ENCODE results near the gene RPRML. TPM values are rescaled to one million over a fixed set of nuclear protein-coding genes. Genes with fewer than 3 reads are reported as not detected.

RPRML gene
- total RNA-seq, 1 experiment from 2014 or later = 1.3 TPM

DNA sequence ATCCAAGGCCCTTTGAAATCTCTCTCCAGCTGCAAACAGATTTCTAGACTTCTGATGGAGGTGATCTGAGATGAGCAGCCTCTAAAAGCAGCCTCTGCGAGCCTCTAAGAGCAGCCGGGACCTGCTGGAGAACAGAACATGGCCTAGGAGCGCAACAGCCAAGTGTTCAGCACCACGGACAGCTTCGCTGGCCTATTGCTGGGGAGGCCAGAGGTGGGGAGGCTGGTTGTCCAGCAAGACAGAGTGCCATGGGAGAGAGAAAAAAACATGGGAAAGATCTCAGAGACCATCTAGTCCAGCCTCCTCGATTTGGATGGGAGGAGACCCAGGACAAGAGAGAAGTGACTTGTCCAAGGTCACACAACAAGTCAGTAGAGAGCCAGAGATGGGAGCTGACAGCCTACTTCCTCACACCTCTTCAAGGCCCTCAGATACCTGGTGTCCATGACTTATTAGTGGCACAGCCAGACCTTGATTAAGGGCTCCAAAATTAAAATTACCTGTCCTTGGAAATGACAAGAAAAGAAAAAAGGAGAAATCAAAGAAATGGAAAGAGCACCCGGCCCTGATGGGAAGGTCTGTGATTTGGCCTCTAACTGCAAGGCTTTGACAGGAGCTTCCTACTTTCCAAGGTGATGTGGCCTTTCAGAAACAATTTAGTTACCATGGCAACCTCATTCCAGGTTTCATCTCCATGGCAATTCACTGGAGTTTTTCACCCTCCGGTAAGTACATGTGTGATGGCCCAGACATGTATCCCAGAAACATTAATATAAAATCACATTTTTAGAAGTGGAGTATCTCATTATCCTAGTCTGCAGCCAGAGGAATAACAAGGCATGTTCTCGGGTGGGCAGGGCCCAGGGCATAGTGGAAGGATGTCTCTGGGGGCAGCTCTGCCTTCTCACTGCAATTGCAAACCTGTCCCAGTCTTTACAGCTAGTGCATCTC lies 14.5 kb downstream of the RPRML start:
- H2BK5ac ChIP-seq (ENCODE audit: insufficient read length, low read length) = no peak overlapping the region
- H4K20me1 ChIP-seq (ENCODE audit: control insufficient read depth, insufficient read depth, insufficient read length) = no peaks in the 10 kb centered on the region
- H3K27me3 ChIP-seq (ENCODE audit: insufficient read depth, low read length) = no peaks in the 10 kb centered on the region; the same call in 1 of the 2 replicates
- no peak overlapping the region for H3K4me2 ChIP-seq (ENCODE audit: insufficient read depth, insufficient read length, low read length)
- H3K4me1 Mint-ChIP-seq = no peaks in the 10 kb centered on the region
- peaks cover 0 to 4% (median 3%) of the 10 kb centered on the region in 3 experiments; a peak in 2 of 7 replicates for H3K36me3 Mint-ChIP-seq (ENCODE audit: insufficient read depth in 1 of 3, low read depth in 3 of 3)
- no peak overlapping the region for H2AK5ac ChIP-seq (ENCODE audit: insufficient read length, low read length)
- TF ChIP-seq, protein P1, sequence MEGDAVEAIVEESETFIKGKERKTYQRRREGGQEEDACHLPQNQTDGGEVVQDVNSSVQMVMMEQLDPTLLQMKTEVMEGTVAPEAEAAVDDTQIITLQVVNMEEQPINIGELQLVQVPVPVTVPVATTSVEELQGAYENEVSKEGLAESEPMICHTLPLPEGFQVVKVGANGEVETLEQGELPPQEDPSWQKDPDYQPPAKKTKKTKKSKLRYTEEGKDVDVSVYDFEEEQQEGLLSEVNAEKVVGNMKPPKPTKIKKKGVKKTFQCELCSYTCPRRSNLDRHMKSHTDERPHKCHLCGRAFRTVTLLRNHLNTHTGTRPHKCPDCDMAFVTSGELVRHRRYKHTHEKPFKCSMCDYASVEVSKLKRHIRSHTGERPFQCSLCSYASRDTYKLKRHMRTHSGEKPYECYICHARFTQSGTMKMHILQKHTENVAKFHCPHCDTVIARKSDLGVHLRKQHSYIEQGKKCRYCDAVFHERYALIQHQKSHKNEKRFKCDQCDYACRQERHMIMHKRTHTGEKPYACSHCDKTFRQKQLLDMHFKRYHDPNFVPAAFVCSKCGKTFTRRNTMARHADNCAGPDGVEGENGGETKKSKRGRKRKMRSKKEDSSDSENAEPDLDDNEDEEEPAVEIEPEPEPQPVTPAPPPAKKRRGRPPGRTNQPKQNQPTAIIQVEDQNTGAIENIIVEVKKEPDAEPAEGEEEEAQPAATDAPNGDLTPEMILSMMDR (conservative IDR thresholded peaks at IDR 0.05) = no peak
- H3K9me3 ChIP-seq (ENCODE audit: control insufficient read depth, low read depth, low read length) = no peaks in the 10 kb centered on the region
- H2AFZ ChIP-seq (ENCODE audit: low read length) = no peak overlapping the region
- no peak overlapping the region for H3K27ac ChIP-seq (ENCODE audit: insufficient read length, low read depth, low read length)
- no peak overlapping the region for H3K23ac ChIP-seq (ENCODE audit: insufficient read length, low read depth, low read length)
- peaks cover 60% of the 10 kb centered on the region for H3K27me3 Mint-ChIP-seq (ENCODE audit: low read depth)
- H3K14ac ChIP-seq (ENCODE audit: insufficient read depth, low read length) = no peak overlapping the region
- H4K91ac ChIP-seq (ENCODE audit: insufficient read length, low read depth, low read length) = no peak overlapping the region
- H3K9ac ChIP-seq (ENCODE audit: extremely low read depth, insufficient read length, low read length) = no peak overlapping the region
- no peak overlapping the region for H4K8ac ChIP-seq (replicated peaks; ENCODE audit: insufficient read length, low read depth, low read length)
- H3K79me1 ChIP-seq (ENCODE audit: insufficient read depth, low read depth, low read length, poor library complexity, severe bottlenecking) = no peaks in the 10 kb centered on the region
- no peak overlapping the region for H2BK20ac ChIP-seq (ENCODE audit: low read depth, low read length, poor library complexity, severe bottlenecking)
- no peak overlapping the region for H3K4me3 Mint-ChIP-seq
- H2BK12ac ChIP-seq (ENCODE audit: insufficient read length, low read depth, low read length) = no peak overlapping the region
- H3K18ac ChIP-seq (ENCODE audit: insufficient read length, low read depth, low read length) = no peak overlapping the region
- no peak overlapping the region for H2BK15ac ChIP-seq (ENCODE audit: low read depth, low read length)
- no peaks in the 10 kb centered on the region for H3K4me1 ChIP-seq (ENCODE audit: insufficient read depth, low read length)
- WGBS (ENCODE audit: extremely low coverage, insufficient read length, low lambda C conversion rate) = no CpG with 5 or more reads among the region's 9 CpGs
- H3K79me2 ChIP-seq (ENCODE audit: insufficient read depth, low read length) = no peaks in the 10 kb centered on the region
- H3T11ph ChIP-seq (ENCODE audit: low read length) = no peak overlapping the region
- H3K4ac ChIP-seq (ENCODE audit: low read depth, low read length) = no peak overlapping the region
- H3K23me2 ChIP-seq (ENCODE audit: insufficient read length, low read depth, low read length, poor library complexity, severe bottlenecking) = no peaks in the 10 kb centered on the region
- H3K27ac Mint-ChIP-seq = no peak overlapping the region
- H4K5ac ChIP-seq (ENCODE audit: insufficient read length, low read depth, low read length) = no peak overlapping the region
- DNase-seq = peak; percentile 70
- H3K9me3 Mint-ChIP-seq = peaks cover 6 to 10% of the 10 kb centered on the region in 2 experiments; a peak in 4 of 5 replicates
- H3K56ac ChIP-seq (ENCODE audit: insufficient read length, low read depth, low read length) = no peak overlapping the region
- H2BK120ac ChIP-seq (ENCODE audit: low read depth, low read length, poor library complexity, severe bottlenecking) = no peak overlapping the region

All from H9 (cell line).